Vagina (tissue), 2 donors: Measurements from ENCODE around the gene FN1. TPM values are rescaled to one million over a fixed set of nuclear protein-coding genes. Genes with fewer than 3 reads are reported as not detected.

Experiments used
- DNase-seq, 2 donors: peaks; one replicate each; pipeline ENCODE4 v3.0.0-alpha.2; 2017; ENCODE audit errors: extremely low spot score in 2 of 2
- H3K27ac ChIP-seq: fragments of 200-600 bp; sonication (generic); one replicate; pipeline ENCODE4 v1.5.1; 2019
- H3K27me3 ChIP-seq: fragments of 200-600 bp; sonication (generic); one replicate; pipeline ENCODE4 v1.5.1; 2019
- H3K36me3 ChIP-seq, 2 donors: fragments of 200-600 bp; sonication (generic); one replicate each; pipeline ENCODE4 v1.5.1; 2017 to 2019
- H3K4me1 ChIP-seq: fragments of 200-600 bp; sonication (generic); one replicate; pipeline ENCODE4 v1.5.1; 2019
- H3K4me3 ChIP-seq, 2 donors: fragments of 200-600 bp; sonication (generic); 1 replicate in 1 of 2; 2 replicates in 1 of 2; pipeline ENCODE4 v1.5.1; 2016 to 2019
- H3K9me3 ChIP-seq: fragments of 200-600 bp; sonication (generic); one replicate; pipeline ENCODE4 v1.5.1; 2019
- CTCF ChIP-seq, 3 experiments: fragments of 450-650 bp in 2 of 3; fragments of 200-600 bp in 1 of 3; sonication (generic) in 1 of 3; IDR thresholded peaks; one replicate each; pipeline ENCODE4 v1.5.1; 2017 to 2019; ENCODE audit warnings: antibody characterized with exemption in 3 of 3, mild to moderate bottlenecking in 2 of 3, moderate library complexity in 2 of 3
- POLR2A ChIP-seq, 2 donors: fragments of 450-650 bp; IDR thresholded peaks; one replicate each; pipeline ENCODE4 v1.6.1; 2017; ENCODE audit warnings: antibody characterized with exemption in 2 of 2, mild to moderate bottlenecking in 2 of 2, moderate library complexity in 2 of 2
- POLR2AphosphoS5 ChIP-seq, 2 donors: sonication (generic); formaldehyde crosslinking; IDR thresholded peaks; one replicate each; pipeline ENCODE4 v1.9.0; 2017; ENCODE audit warnings: antibody characterized with exemption in 2 of 2, mild to moderate bottlenecking in 2 of 2, low read depth in 1 of 2; ENCODE audit not compliant: insufficient read depth in 1 of 2
- intact Hi-C: fragments of 100-400 bp; cut with DNase I; formaldehyde crosslinking; loops from one replicate; pipeline ENCODE4 v1.15.1; 2023
- total RNA-seq: library from RNA; depleted of rRNA; stranded (reverse); fragments of >200 nt; gene quantifications from one replicate; pipeline ENCODE4 v1.2.3, GENCODE V29; 2016

Gene FN1
- total RNA-seq, 1 donor from 2014 or later: 292 TPM

DNA sequence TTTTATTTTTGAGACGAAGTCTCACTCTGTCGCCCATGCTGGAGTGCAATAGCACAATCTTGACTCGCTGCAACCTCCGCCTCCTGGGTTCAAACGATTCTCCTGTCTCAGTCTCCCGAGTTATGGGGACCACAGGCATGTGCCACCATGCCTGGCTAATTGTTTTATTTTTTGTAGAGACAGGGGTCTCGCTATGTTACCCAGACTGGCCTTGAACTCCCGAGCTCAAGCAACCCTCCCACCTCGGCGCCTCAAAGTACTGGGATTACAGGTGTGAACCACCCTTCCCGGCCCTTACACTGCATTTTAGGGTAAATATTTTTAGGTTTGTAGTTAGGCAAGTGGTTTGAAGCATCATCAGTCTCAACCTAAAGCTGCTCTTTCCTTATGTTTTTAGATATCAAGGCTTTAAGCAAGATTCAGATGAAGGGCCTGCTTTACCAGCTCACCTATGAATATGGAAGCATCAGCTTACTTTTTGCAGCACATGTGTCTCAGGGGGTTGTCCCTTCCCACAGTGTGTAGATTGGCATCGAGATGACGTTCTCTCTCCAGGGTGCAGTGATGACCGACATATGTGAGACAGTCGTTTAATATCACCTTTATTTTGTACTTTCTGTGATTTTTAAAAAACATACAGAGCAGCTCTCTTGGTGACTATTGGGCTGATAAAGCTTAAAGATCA, 76.8 kb downstream of the FN1 start:
- TF ChIP-seq POLR2AphosphoS5 (IDR thresholded peaks at IDR 0.05; ENCODE audit: insufficient read depth in 1 of 2, low read depth in 1 of 2) (no peak), CTCF (IDR thresholded peaks at IDR 0.05) (no peak), POLR2A (IDR thresholded peaks at IDR 0.05) (no peak)
- Histone ChIP-seq H3K9me3 (no peaks in the 10 kb centered on the region), H3K27me3 (no peaks in the 10 kb centered on the region), H3K4me1 (no peaks in the 10 kb centered on the region), H3K27ac (no peak overlapping the region), H3K4me3 (no peak overlapping the region), H3K36me3 (peaks cover 0 to 19% of the 10 kb centered on the region in 2 donors)
- intact Hi-C loops: no loop called here
- DNase-seq: no peak

GRCh38 chr2:215358312-215358845, 77.5 kb downstream of the FN1 start:
- H3K27ac ChIP-seq: no peak overlapping the region
- intact Hi-C loops: no loop called here
- H3K9me3 ChIP-seq: no peaks in the 10 kb centered on the region
- no peaks in the 10 kb centered on the region for H3K4me1 ChIP-seq
- DNase-seq: no peak
- H3K27me3 ChIP-seq: no peaks in the 10 kb centered on the region
- TF ChIP-seq CTCF (IDR thresholded peaks at IDR 0.05) (no peak), POLR2A (IDR thresholded peaks at IDR 0.05) (no peak), POLR2AphosphoS5 (IDR thresholded peaks at IDR 0.05; ENCODE audit: insufficient read depth in 1 of 2, low read depth in 1 of 2) (no peak)
- H3K4me3 ChIP-seq: no peak overlapping the region
- peaks cover 0 to 13% of the 10 kb centered on the region in 2 donors for H3K36me3 ChIP-seq

DNA sequence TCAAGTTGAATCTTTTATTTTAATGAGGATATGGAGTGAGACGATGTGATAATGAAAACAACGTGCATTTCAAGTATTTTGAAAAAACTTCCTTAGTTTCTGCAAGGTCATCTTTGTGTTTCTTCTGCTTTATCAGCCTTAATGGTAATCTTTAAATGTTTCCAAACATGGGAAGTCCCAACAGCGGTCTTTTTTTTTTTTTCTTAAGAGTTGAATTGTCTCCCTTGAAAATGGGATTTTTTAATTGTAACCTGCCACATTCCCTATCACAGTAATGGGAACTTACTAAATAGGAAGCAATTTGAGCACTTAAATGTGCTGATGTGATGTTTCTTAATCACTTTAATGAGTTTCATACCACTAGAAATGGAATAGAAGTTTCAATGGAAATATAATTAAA, 78.2 kb downstream of the FN1 start:
- TF ChIP-seq CTCF (IDR thresholded peaks at IDR 0.05): no peak
- no peak for TF ChIP-seq POLR2A (IDR thresholded peaks at IDR 0.05)
- TF ChIP-seq POLR2AphosphoS5 (IDR thresholded peaks at IDR 0.05; ENCODE audit: insufficient read depth in 1 of 2, low read depth in 1 of 2): no peak
- no peaks in the 10 kb centered on the region for H3K9me3 ChIP-seq

GRCh38 chr2:215356948-215357461, 78.9 kb downstream of the FN1 start:
- Histone ChIP-seq H3K36me3 (peaks cover 0 to 4% of the 10 kb centered on the region in 2 donors), H3K4me1 (no peaks in the 10 kb centered on the region), H3K27ac (no peak overlapping the region), H3K27me3 (no peaks in the 10 kb centered on the region), H3K9me3 (no peaks in the 10 kb centered on the region), H3K4me3 (no peak overlapping the region)
- TF ChIP-seq CTCF (IDR thresholded peaks at IDR 0.05) (no peak), POLR2AphosphoS5 (IDR thresholded peaks at IDR 0.05; ENCODE audit: insufficient read depth in 1 of 2, low read depth in 1 of 2) (no peak), POLR2A (IDR thresholded peaks at IDR 0.05) (no peak)
- no peak for DNase-seq
- intact Hi-C loops: no loop called here

More for the DNA sequence above, 78.2 kb downstream of the FN1 start:
- Histone ChIP-seq H3K27me3 (no peaks in the 10 kb centered on the region), H3K27ac (no peak overlapping the region), H3K36me3 (peaks cover 0 to 8% of the 10 kb centered on the region in 2 donors), H3K4me3 (no peak overlapping the region), H3K4me1 (no peaks in the 10 kb centered on the region)
- DNase-seq: no peak
- intact Hi-C loops: no loop called here
